Neural progenitor cell (in vitro differentiated cells): ENCODE measurements around the gene ADORA1.

Source experiments
- EZH2 ChIP-seq: fragments of 200-600 bp; sonication (generic); IDR thresholded peaks from 2 replicates; pipeline ENCODE4 v1.6.1; 2017; ENCODE audit warnings: antibody characterized with exemption, mild to moderate bottlenecking, moderate library complexity
- EZH2phosphoT487 ChIP-seq: fragments of 200-600 bp; sonication (generic); IDR thresholded peaks from 2 replicates; pipeline ENCODE4 v1.6.1; 2017; ENCODE audit warnings: antibody characterized with exemption
- TF ChIP-seq, protein P1 (sequence below): fragments of 200-600 bp; sonication (generic); IDR thresholded peaks from 2 replicates; pipeline ENCODE4 v1.5.1; 2017; ENCODE audit warnings: antibody characterized with exemption, mild to moderate bottlenecking

DNA sequence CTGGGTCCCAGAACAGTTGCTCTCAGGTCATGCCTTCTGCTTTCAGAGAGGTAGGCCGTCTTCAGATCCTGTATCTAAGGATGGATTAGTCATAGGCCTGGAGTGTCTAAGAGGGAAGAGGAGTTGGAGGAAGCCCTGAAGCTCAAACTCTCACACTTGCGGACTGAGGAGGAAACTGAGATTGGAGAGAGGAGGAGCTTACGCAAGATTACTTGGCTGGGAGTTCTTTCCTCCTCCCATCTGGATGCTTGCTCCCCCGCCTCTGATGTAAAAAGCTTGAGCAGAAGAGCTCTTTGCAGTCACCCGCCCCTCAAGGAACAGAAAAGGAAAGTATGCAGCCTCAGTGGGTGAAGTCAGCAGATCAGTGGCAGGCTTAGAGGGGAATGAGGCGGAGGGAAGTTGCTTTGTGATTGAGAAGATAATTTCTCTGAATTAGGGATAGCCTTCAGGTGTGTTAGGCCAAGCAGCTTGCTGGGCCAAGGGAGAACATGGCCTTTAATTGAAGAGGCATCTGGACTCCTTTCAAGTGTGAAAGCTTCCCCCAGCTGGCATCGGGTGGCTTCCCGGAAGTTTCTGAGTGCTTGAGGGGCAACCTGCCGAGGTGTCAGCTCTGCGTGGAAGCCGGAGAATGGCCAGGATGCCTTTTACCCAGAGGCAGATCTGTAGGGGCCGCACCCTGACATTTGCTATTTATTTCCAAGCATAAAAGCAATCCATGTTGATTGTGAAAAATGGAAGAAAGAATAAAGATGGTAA lies 6.6 kb downstream of the ADORA1 start:
- TF ChIP-seq EZH2 = no peak
- TF ChIP-seq, protein P1, sequence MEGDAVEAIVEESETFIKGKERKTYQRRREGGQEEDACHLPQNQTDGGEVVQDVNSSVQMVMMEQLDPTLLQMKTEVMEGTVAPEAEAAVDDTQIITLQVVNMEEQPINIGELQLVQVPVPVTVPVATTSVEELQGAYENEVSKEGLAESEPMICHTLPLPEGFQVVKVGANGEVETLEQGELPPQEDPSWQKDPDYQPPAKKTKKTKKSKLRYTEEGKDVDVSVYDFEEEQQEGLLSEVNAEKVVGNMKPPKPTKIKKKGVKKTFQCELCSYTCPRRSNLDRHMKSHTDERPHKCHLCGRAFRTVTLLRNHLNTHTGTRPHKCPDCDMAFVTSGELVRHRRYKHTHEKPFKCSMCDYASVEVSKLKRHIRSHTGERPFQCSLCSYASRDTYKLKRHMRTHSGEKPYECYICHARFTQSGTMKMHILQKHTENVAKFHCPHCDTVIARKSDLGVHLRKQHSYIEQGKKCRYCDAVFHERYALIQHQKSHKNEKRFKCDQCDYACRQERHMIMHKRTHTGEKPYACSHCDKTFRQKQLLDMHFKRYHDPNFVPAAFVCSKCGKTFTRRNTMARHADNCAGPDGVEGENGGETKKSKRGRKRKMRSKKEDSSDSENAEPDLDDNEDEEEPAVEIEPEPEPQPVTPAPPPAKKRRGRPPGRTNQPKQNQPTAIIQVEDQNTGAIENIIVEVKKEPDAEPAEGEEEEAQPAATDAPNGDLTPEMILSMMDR = no peak
- no peak for TF ChIP-seq EZH2phosphoT487
